ENCODE results near the gene MTREX. TPM values are rescaled to one million over a fixed set of nuclear protein-coding genes. Genes with fewer than 3 reads are reported as not detected.

The MTREX gene
- total and polyA plus RNA-seq, 2 donors (not counting 1 experiment from before 2014, with no cell fraction given) = 7.9 to 94.0 TPM

- CTCF ChIA-PET = no interaction called here
- TF ChIP-seq CTCF (IDR thresholded peaks at IDR 0.05) = no peak
- no peak for TF ChIP-seq EZH2 (IDR thresholded peaks at IDR 0.05; ENCODE audit: borderline replicate concordance, insufficient read depth, low read depth, low read length, poor library complexity, severe bottlenecking)
- intact Hi-C loops (cut with micrococcal nuclease) = no loop called here
These were observed 84.9 kb downstream of the MTREX start for GRCh38 chr5:55392669-55393068.

GRCh38 chr5:55393501-55394175 lies 85.8 kb downstream of the MTREX start:
- ChIA-PET CTCF (interaction anchor here (0.5 kb wide), 1 partner anchor 221 kb away, joined by 3 read pairs; no protein-coding TSS in a partner anchor), POLR2A (no interaction called here)
- H3K9me3 ChIP-seq (ENCODE audit: control extremely low read depth in 1 of 3, control insufficient read depth in 2 of 3, insufficient read depth in 1 of 3, low read length in 2 of 3) = peaks cover 0 to 6% (median 0%) of the 10 kb centered on the region in 3 donors
- Mint-ChIP-seq H3K27ac (no peak overlapping the region), H3K4me1 (no peaks in the 10 kb centered on the region), H3K9me3 (ENCODE audit: insufficient read depth) (no peaks in the 10 kb centered on the region), H3K27me3 (no peaks in the 10 kb centered on the region), H3K4me3 (no peak overlapping the region)
- no peak overlapping the region for H3K9ac ChIP-seq (ENCODE audit: low read length)
- WGBS (ENCODE audit: insufficient coverage) = no CpG with 5 or more reads among the region's 2 CpGs
- H4K20me1 ChIP-seq (ENCODE audit: control insufficient read depth, insufficient read depth, low read length, poor library complexity, severe bottlenecking) = no peaks in the 10 kb centered on the region
- H3K4me1 ChIP-seq (ENCODE audit: control insufficient read depth in 2 of 2, insufficient read depth in 2 of 2, low read length in 2 of 2) = no peaks in the 10 kb centered on the region
- TF ChIP-seq CTCF (IDR thresholded peaks at IDR 0.05) = no peak
- TF ChIP-seq EZH2 (IDR thresholded peaks at IDR 0.05; ENCODE audit: borderline replicate concordance, insufficient read depth, low read depth, low read length, poor library complexity, severe bottlenecking) = no peak
- no peaks in the 10 kb centered on the region for H3K27me3 ChIP-seq (replicated peaks in 1 of 4; ENCODE audit: control extremely low read depth in 1 of 4, control insufficient read depth in 3 of 4, insufficient read depth in 4 of 4, low read length in 3 of 4)
- no peak overlapping the region for H3K27ac ChIP-seq (ENCODE audit: low read length in 2 of 2)
- H3K4me3 ChIP-seq (ENCODE audit: control extremely low read depth in 1 of 5, extremely low read depth in 1 of 5, insufficient read depth in 1 of 5, low read depth in 2 of 5, low read length in 4 of 5) = no peak overlapping the region
- DNase-seq (no peak), ATAC-seq (ENCODE audit: low read depth) (no peak)
- intact Hi-C loops (cut with micrococcal nuclease) = no loop called here
- H3K4me2 ChIP-seq (replicated peaks; ENCODE audit: low read depth, low read length, poor library complexity, severe bottlenecking) = no peak overlapping the region
- H3K79me2 ChIP-seq (ENCODE audit: control insufficient read depth, insufficient read depth, low read length) = peaks cover 2% of the 10 kb centered on the region
- H2AFZ ChIP-seq (ENCODE audit: insufficient read depth, low read depth, low read length, poor library complexity, severe bottlenecking) = no peak overlapping the region
- peaks cover 2 to 57% of the 10 kb centered on the region in 2 experiments for H3K36me3 ChIP-seq (replicated peaks in 1 of 2; ENCODE audit: control extremely low read depth in 1 of 2, control insufficient read depth in 1 of 2, extremely low read depth in 1 of 2, insufficient read depth in 2 of 2, low read length in 1 of 2)

More at GRCh38 chr5:55392669-55393068, 84.9 kb downstream of the MTREX start:
- Histone ChIP-seq H2AFZ (ENCODE audit: insufficient read depth, low read depth, low read length, poor library complexity, severe bottlenecking) (no peak overlapping the region), H3K9ac (ENCODE audit: low read length) (no peak overlapping the region), H3K4me1 (ENCODE audit: control insufficient read depth in 2 of 2, insufficient read depth in 2 of 2, low read length in 2 of 2) (no peaks in the 10 kb centered on the region), H4K20me1 (ENCODE audit: control insufficient read depth, insufficient read depth, low read length, poor library complexity, severe bottlenecking) (no peaks in the 10 kb centered on the region), H3K79me2 (ENCODE audit: control insufficient read depth, insufficient read depth, low read length) (peaks cover 2% of the 10 kb centered on the region), H3K4me3 (ENCODE audit: control extremely low read depth in 1 of 5, extremely low read depth in 1 of 5, insufficient read depth in 1 of 5, low read depth in 2 of 5, low read length in 4 of 5) (no peak overlapping the region), H3K27me3 (replicated peaks in 1 of 4; ENCODE audit: control extremely low read depth in 1 of 4, control insufficient read depth in 3 of 4, insufficient read depth in 4 of 4, low read length in 3 of 4) (no peaks in the 10 kb centered on the region), H3K27ac (ENCODE audit: low read length in 2 of 2) (no peak overlapping the region), H3K36me3 (replicated peaks in 1 of 2; ENCODE audit: control extremely low read depth in 1 of 2, control insufficient read depth in 1 of 2, extremely low read depth in 1 of 2, insufficient read depth in 2 of 2, low read length in 1 of 2) (peaks cover 2 to 56% of the 10 kb centered on the region in 2 experiments), H3K4me2 (replicated peaks; ENCODE audit: low read depth, low read length, poor library complexity, severe bottlenecking) (no peak overlapping the region), H3K9me3 (ENCODE audit: control extremely low read depth in 1 of 3, control insufficient read depth in 2 of 3, insufficient read depth in 1 of 3, low read length in 2 of 3) (peaks cover 0 to 6% (median 0%) of the 10 kb centered on the region in 3 donors)
- DNase-seq = no peak
- Mint-ChIP-seq H3K4me3 (no peak overlapping the region), H3K4me1 (no peaks in the 10 kb centered on the region), H3K27me3 (no peaks in the 10 kb centered on the region), H3K9me3 (ENCODE audit: insufficient read depth) (no peaks in the 10 kb centered on the region), H3K27ac (no peak overlapping the region)
- POLR2A ChIA-PET = no interaction called here
- ATAC-seq (ENCODE audit: low read depth) = no peak
- WGBS (ENCODE audit: insufficient coverage) = 100% methylated on average over 1 of the region's 1 CpG

Measured in B cell (primary cell).